Transverse colon (tissue), 3 donors: ENCODE data around the gene APBB1IP.

Source experiments
- POLR2A ChIP-seq: fragments of 450-650 bp; IDR thresholded peaks from one replicate; pipeline ENCODE4 v1.6.1; 2016; ENCODE audit warnings: antibody characterized with exemption, mild to moderate bottlenecking, moderate library complexity
- TF ChIP-seq, protein P1 (sequence below), 5 experiments: fragments of 200-600 bp in 3 of 5; fragments of 450-650 bp in 2 of 5; sonication (generic) in 3 of 5; IDR thresholded peaks; 1 replicate in 2 of 5; 2 replicates in 3 of 5; pipeline ENCODE4 v1.5.1; 2016 to 2017; ENCODE audit warnings: antibody characterized with exemption in 5 of 5, inconsistent platforms in 3 of 5, mild to moderate bottlenecking in 2 of 5, moderate library complexity in 1 of 5

DNA sequence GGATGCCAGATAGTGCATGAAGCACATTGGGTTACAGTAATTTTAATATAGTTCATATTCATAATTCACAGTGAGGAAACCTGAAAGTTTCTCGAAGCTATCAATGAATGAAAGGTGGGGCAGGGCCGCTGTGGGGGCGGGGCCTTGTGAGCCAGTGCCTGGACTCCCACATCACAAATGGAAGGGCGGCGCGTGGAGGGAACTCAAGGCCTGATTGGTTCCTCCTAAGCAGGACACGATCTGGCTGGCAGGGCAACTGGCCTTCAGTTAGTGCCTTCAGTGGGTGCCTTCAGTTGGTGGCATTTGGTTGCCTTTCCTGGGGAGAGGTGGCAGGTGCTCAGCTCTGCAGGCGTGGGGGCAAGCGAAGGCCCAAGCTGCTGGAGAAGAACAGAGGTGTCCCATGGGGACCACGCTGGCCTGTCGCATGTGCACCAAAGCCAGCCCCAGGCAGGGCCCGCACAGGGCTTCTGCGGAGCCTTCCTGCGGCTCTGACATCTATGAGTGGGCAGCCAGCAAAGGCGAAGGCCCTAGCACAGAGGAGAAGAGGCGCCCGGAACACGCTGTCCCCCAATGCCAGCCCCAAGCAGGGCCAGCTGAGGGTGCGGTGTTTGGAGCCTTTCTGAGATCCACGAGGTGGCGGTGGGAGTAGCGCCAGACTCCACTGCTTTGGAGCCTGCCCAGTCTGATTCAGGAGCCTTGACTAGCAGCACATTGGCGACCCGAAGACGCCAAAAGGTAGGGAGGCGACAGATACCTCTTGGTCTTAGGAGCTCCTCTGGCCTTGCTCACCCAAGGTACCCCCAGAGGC, 141.3 kb downstream of the APBB1IP start:
- TF ChIP-seq, protein P1, sequence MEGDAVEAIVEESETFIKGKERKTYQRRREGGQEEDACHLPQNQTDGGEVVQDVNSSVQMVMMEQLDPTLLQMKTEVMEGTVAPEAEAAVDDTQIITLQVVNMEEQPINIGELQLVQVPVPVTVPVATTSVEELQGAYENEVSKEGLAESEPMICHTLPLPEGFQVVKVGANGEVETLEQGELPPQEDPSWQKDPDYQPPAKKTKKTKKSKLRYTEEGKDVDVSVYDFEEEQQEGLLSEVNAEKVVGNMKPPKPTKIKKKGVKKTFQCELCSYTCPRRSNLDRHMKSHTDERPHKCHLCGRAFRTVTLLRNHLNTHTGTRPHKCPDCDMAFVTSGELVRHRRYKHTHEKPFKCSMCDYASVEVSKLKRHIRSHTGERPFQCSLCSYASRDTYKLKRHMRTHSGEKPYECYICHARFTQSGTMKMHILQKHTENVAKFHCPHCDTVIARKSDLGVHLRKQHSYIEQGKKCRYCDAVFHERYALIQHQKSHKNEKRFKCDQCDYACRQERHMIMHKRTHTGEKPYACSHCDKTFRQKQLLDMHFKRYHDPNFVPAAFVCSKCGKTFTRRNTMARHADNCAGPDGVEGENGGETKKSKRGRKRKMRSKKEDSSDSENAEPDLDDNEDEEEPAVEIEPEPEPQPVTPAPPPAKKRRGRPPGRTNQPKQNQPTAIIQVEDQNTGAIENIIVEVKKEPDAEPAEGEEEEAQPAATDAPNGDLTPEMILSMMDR (IDR thresholded peaks at IDR 0.05) = no peak
- TF ChIP-seq POLR2A = no peak
